ENCODE data around the gene SPPL2A. TPM values are rescaled to one million over a fixed set of nuclear protein-coding genes. Genes with fewer than 3 reads are reported as not detected.

SPPL2A gene
- total RNA-seq, 1 donor from 2014 or later: 87.5 TPM

Other genes starting within 250 kb of the SPPL2A start
- gene USP50, start 219.0 kb downstream of the SPPL2A start, total RNA-seq: 0.97 TPM
- 27.9 TPM for gene TRPM7, start 78.9 kb downstream of the SPPL2A start, total RNA-seq
- gene AP4E1, start 143.0 kb upstream of the SPPL2A start, total RNA-seq: 6.0 TPM

Measured in Right ventricle myocardium superior (tissue), 1 donor.